Common myeloid progenitor, CD34-positive (primary cell): ENCODE results near the gene WASF2.

Experiments
- CTCF ChIA-PET: fragments of 350-600 bp; sonication (Branson Sonifier 250); formaldehyde crosslinking; loops from one replicate; lab custom pipeline; 2021; ENCODE audit warnings: antibody characterized with exemption; lab: Charles Lee
- POLR2A ChIA-PET: fragments of 350-600 bp; sonication (Branson Sonifier 250); formaldehyde crosslinking; loops from one replicate; lab custom pipeline; 2021; ENCODE audit warnings: antibody characterized with exemption; lab: Charles Lee
- DNase-seq, 3 donors: peaks; one replicate each; pipeline versions ENCODE4 v3.0.0 to v3.0.0-alpha.2; 2013
- H3K27ac ChIP-seq, 2 experiments: 1 replicate in 1 of 2; 2 replicates in 1 of 2; pipeline ENCODE4 v1.7.0; 2013; ENCODE audit warnings: inconsistent platforms in 2 of 2, low read length in 2 of 2, mild to moderate bottlenecking in 2 of 2, low read depth in 1 of 2, moderate library complexity in 1 of 2; ENCODE audit not compliant: severe bottlenecking in 2 of 2, insufficient read depth in 1 of 2, poor library complexity in 1 of 2
- H3K27me3 ChIP-seq, 5 experiments: replicated peaks in 2 of 5; 1 replicate in 3 of 5; 2 replicates in 2 of 5; pipeline versions ENCODE4 v1.6.1 to v1.7.0; 2013; ENCODE audit warnings: low read length in 4 of 5, mild to moderate bottlenecking in 2 of 5, moderate library complexity in 2 of 5, inconsistent platforms in 1 of 5; ENCODE audit not compliant: insufficient read depth in 5 of 5, control insufficient read depth in 4 of 5
- H3K36me3 ChIP-seq, 4 experiments: 1 replicate in 2 of 4; 2 replicates in 2 of 4; pipeline versions ENCODE4 v1.6.1 to v1.7.0; 2013; ENCODE audit warnings: low read length in 3 of 4, control low read depth in 1 of 4, mild to moderate bottlenecking in 1 of 4; ENCODE audit not compliant: control insufficient read depth in 4 of 4, insufficient read depth in 4 of 4
- H3K4me1 ChIP-seq, 4 experiments: 1 replicate in 3 of 4; 2 replicates in 1 of 4; pipeline versions ENCODE4 v1.6.1 to v1.7.1; 2013; ENCODE audit warnings: low read length in 3 of 4, mild to moderate bottlenecking in 3 of 4, control low read depth in 1 of 4, inconsistent platforms in 1 of 4, moderate library complexity in 1 of 4; ENCODE audit not compliant: control insufficient read depth in 4 of 4, insufficient read depth in 4 of 4; ENCODE audit errors: control extremely low read depth in 1 of 4
- H3K4me3 ChIP-seq, 7 experiments: 1 replicate in 4 of 7; 2 replicates in 3 of 7; pipeline versions ENCODE4 v1.5.1 to v1.7.0; 2013; ENCODE audit warnings: mild to moderate bottlenecking in 7 of 7, low read length in 6 of 7, moderate library complexity in 6 of 7, inconsistent platforms in 2 of 7, low read depth in 2 of 7, control low read depth in 1 of 7; ENCODE audit not compliant: insufficient read depth in 4 of 7, control insufficient read depth in 1 of 7; ENCODE audit errors: extremely low read depth in 1 of 7
- H3K9me3 ChIP-seq, 5 experiments: 1 replicate in 4 of 5; 2 replicates in 1 of 5; pipeline versions ENCODE4 v1.6.1 to v1.7.1; 2013; ENCODE audit warnings: low read length in 4 of 5, mild to moderate bottlenecking in 2 of 5, inconsistent platforms in 1 of 5, low read depth in 1 of 5, moderate library complexity in 1 of 5; ENCODE audit not compliant: control insufficient read depth in 4 of 5, insufficient read depth in 2 of 5; ENCODE audit errors: control extremely low read depth in 1 of 5
- WGBS: methylation state at CpG from one replicate; pipeline ENCODE4 v1.1.5; 2013; ENCODE audit not compliant: insufficient coverage; 5-methylcytosine and 5-hydroxymethylcytosine counted together

WASF2 gene

DNA sequence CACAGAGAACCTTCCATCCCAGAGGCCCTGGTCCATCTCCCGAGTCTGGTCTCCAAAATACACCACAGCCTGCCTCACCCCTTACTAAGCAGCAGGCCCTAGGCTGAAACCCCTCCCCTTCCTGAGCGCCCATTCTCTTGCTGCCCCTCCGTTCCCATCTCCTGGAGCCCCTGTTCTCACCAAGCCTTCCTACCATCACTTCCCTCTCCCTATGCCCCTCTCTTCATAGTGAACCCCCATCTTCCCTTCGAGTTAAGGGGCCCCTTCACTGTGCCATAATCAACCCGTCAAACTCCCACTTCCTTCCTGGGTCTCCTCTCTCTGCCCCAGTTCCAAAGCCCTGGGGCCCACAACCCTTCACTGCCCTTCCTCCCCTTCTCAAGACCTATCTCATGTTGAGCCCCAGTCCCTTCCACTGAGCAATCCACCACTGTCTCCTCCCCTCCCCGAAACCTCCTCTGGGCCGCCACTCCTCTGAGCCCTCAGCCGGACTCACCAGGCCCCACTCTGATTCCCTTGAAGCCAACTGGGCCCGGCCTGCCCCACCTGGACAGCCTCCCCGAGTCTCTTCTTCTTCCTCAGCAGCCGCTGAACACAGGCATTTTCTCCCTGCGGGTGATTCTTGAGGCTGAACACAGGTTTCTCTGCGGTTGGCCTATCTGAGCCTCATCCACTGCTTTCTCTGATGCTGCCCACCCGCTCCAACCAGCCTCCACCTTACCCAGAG, 42.2 kb upstream of the WASF2 start:
- peak overlapping the region in 1 of 2 experiments; percentile 5 for H3K27ac ChIP-seq
- no peak for DNase-seq
- H3K4me1 ChIP-seq: peaks cover 0 to 41% (median 26%) of the 10 kb centered on the region in 4 experiments
- ChIA-PET POLR2A (no interaction called here), CTCF (interaction anchor here (1.6 kb wide), 1 partner anchor 9 kb away, joined by 4 read pairs; no protein-coding TSS in a partner anchor)
- H3K36me3 ChIP-seq: peaks cover 0 to 40% (median 23%) of the 10 kb centered on the region in 4 experiments
- H3K4me3 ChIP-seq: no peak overlapping the region
- 82% methylated on average over 13 of the region's 14 CpGs for WGBS
- no peaks in the 10 kb centered on the region for H3K27me3 ChIP-seq
- no peaks in the 10 kb centered on the region for H3K9me3 ChIP-seq

GRCh38 chr1:27530192-27530591, 40.2 kb upstream of the WASF2 start:
- Histone ChIP-seq H3K4me1 (peaks cover 5 to 61% (median 45%) of the 10 kb centered on the region in 4 experiments), H3K36me3 (peaks cover 0 to 27% (median 16%) of the 10 kb centered on the region in 4 experiments), H3K27me3 (no peaks in the 10 kb centered on the region), H3K4me3 (no peak overlapping the region), H3K9me3 (no peaks in the 10 kb centered on the region), H3K27ac (no peak overlapping the region)
- whole genome bisulfite sequencing: 99% methylated on average over 10 of the region's 10 CpGs
- ChIA-PET CTCF (interaction anchor here (0.9 to 1.3 kb wide), 2 partner anchors 13 to 20 kb away, joined by 3 read pairs; no protein-coding TSS in a partner anchor), POLR2A (no interaction called here)
- DNase-seq: no peak

DNA sequence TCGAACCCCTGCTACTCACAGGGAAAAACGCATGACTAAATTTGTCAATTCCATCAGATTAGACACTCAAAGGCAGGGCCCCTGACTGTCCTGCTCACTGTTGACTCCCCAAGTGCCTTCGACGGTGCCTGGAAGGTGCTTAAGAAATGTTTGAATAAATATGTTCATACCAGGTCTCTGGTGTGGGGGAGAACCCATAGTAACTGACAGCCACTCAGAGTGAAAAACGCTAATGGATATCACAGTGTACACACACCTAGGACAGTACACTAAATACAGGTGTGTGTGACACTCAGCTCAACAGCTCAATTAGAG, 39.7 kb upstream of the WASF2 start:
- Histone ChIP-seq H3K27ac (peak overlapping the region in 1 of 2 experiments; percentile 14), H3K9me3 (no peaks in the 10 kb centered on the region), H3K4me3 (no peak overlapping the region), H3K36me3 (peaks cover 0 to 21% (median 14%) of the 10 kb centered on the region in 4 experiments), H3K4me1 (peaks cover 5 to 66% (median 50%) of the 10 kb centered on the region in 4 experiments), H3K27me3 (no peaks in the 10 kb centered on the region)
- DNase-seq: no peak
- ChIA-PET POLR2A (no interaction called here), CTCF (no interaction called here)
- WGBS: 98% methylated on average over 4 of the region's 5 CpGs

GRCh38 chr1:27528818-27529703, 39.1 kb upstream of the WASF2 start:
- peaks cover 8 to 72% (median 56%) of the 10 kb centered on the region in 4 experiments for H3K4me1 ChIP-seq
- ChIA-PET CTCF (no interaction called here), POLR2A (no interaction called here)
- WGBS: 47% methylated on average over 16 of the region's 17 CpGs
- H3K27me3 ChIP-seq: no peaks in the 10 kb centered on the region
- peak overlapping the region in 4 of 7 experiments; percentile 62 to 76 (median 68) for H3K4me3 ChIP-seq
- H3K27ac ChIP-seq: peak overlapping the region in 1 of 2 experiments; percentile 14
- peaks cover 0 to 17% (median 10%) of the 10 kb centered on the region in 4 experiments for H3K36me3 ChIP-seq
- peak in 1 of 3 donors; percentile 23 for DNase-seq
- no peaks in the 10 kb centered on the region for H3K9me3 ChIP-seq

GRCh38 chr1:27527890-27528817, 38.2 kb upstream of the WASF2 start:
- H3K27ac ChIP-seq: peak overlapping the region in 1 of 2 experiments; percentile 46
- ChIA-PET CTCF (interaction anchor here (1.8 kb wide), 1 partner anchor 28 kb away, joined by 5 read pairs; no protein-coding TSS in a partner anchor), POLR2A (interaction anchor here (0.6 to 2.5 kb wide), 3 partner anchors 28 to 142 kb away, joined by 5 to 7 read pairs (median 5); partner anchors contain the start of gene WASF2)
- no peaks in the 10 kb centered on the region for H3K27me3 ChIP-seq
- peaks cover 0 to 8% (median 3%) of the 10 kb centered on the region in 4 experiments for H3K36me3 ChIP-seq
- peak overlapping the region; percentile 25 to 76 (median 67) for H3K4me3 ChIP-seq
- WGBS: 6% methylated on average over 47 of the region's 71 CpGs
- no peaks in the 10 kb centered on the region for H3K9me3 ChIP-seq
- H3K4me1 ChIP-seq: peaks cover 8 to 81% (median 65%) of the 10 kb centered on the region in 4 experiments
- peak in 2 of 3 donors; percentile 66 to 77 for DNase-seq

GRCh38 chr1:27527223-27527889, 37.4 kb upstream of the WASF2 start:
- WGBS: 13% methylated on average over 10 of the region's 27 CpGs
- ChIA-PET POLR2A (interaction anchor here (0.5 to 2.5 kb wide), 3 partner anchors 29 to 97 kb away, joined by 3 to 7 read pairs (median 5); partner anchors contain the start of gene WASF2), CTCF (interaction anchor here (0.6 to 1.8 kb wide), 4 partner anchors 13 to 71 kb away, joined by 3 to 5 read pairs (median 4); no protein-coding TSS in a partner anchor)
- H3K36me3 ChIP-seq: peaks cover 0 to under 1% (median 0%) of the 10 kb centered on the region in 4 experiments
- H3K4me3 ChIP-seq: peak overlapping the region in 6 of 7 experiments; percentile 25 to 76 (median 67)
- peak overlapping the region in 1 of 2 experiments; percentile 78 for H3K27ac ChIP-seq
- H3K4me1 ChIP-seq: peaks cover 8 to 81% (median 72%) of the 10 kb centered on the region in 4 experiments
- DNase-seq: peak in 2 of 3 donors; percentile 79 to 87
- H3K27me3 ChIP-seq: no peaks in the 10 kb centered on the region
- no peaks in the 10 kb centered on the region for H3K9me3 ChIP-seq
